HCT116 (cell line): Measurements from ENCODE around the gene RAB31.

Experiments used
- CTCF ChIP-seq, 3 experiments: fragments of 200-600 bp in 1 of 3; sonication (generic) in 1 of 3; IDR thresholded peaks in 2 of 3; conservative IDR thresholded peaks in 1 of 3; 2 replicates each; pipeline ENCODE4 v1.5.1; 2012 to 2017; ENCODE audit warnings: low read depth in 2 of 3, low read length in 2 of 3, antibody characterized with exemption in 1 of 3, borderline replicate concordance in 1 of 3, control low read depth in 1 of 3, mild to moderate bottlenecking in 1 of 3, mixed read lengths in 1 of 3, mixed run types in 1 of 3, moderate library complexity in 1 of 3; ENCODE audit not compliant: insufficient read depth in 1 of 3
- EZH2 ChIP-seq: fragments of 200-600 bp; sonication (generic); IDR thresholded peaks from 2 replicates; pipeline ENCODE4 v1.6.1; 2017; ENCODE audit warnings: antibody characterized with exemption, mixed run types
- MAX ChIP-seq: IDR thresholded peaks from 2 replicates; pipeline ENCODE4 v1.6.1; 2012
- POLR2A ChIP-seq: IDR thresholded peaks from 2 replicates; pipeline ENCODE4 v1.7.0; 2011; ENCODE audit warnings: borderline replicate concordance; ENCODE audit not compliant: insufficient read depth, insufficient read length; ENCODE audit errors: extremely low read depth
- POLR2AphosphoS5 ChIP-seq: IDR thresholded peaks from 2 replicates; pipeline ENCODE4 v1.6.1; 2011; ENCODE audit warnings: mild to moderate bottlenecking, low read depth, low read length, moderate library complexity
- RAD21 ChIP-seq: IDR thresholded peaks from 2 replicates; pipeline ENCODE4 v1.6.1; 2012; ENCODE audit warnings: low read depth, mild to moderate bottlenecking
- REST ChIP-seq: IDR thresholded peaks from 2 replicates; pipeline ENCODE4 v1.6.1; 2012; ENCODE audit warnings: low read depth
- SIN3A ChIP-seq: IDR thresholded peaks from 2 replicates; pipeline ENCODE4 v1.6.1; 2012; ENCODE audit warnings: low read depth

- TF ChIP-seq CTCF (IDR thresholded peaks at IDR 0.05 in 2 of 3, conservative IDR thresholded peaks at IDR 0.05 in 1 of 3; ENCODE audit: borderline replicate concordance in 1 of 3, insufficient read depth in 1 of 3, low read depth in 2 of 3, low read length in 2 of 3) (no peak), SIN3A (no peak), MAX (no peak), RAD21 (no peak), POLR2A (no peak), EZH2 (no peak), REST (no peak), POLR2AphosphoS5 (no peak)
These were observed 48.9 kb downstream of the RAB31 start for GRCh38 chr18:9756933-9757470.
